H1 (cell line): ENCODE results near the gene CYB5B. TPM values are rescaled to one million over a fixed set of nuclear protein-coding genes. Genes with fewer than 3 reads are reported as not detected.

Experiments used
- CTCF ChIA-PET: fragments of 300-600 bp; sonication (Branson Sonifier 250); formaldehyde crosslinking; loops from one replicate; lab custom pipeline; 2021; ENCODE audit not compliant: partially characterized antibody; lab: Charles Lee
- POLR2A ChIA-PET: fragments of 300-600 bp; sonication (Branson Sonifier 250); formaldehyde crosslinking; loops from one replicate; lab custom pipeline; 2021; ENCODE audit warnings: inconsistent platforms; ENCODE audit not compliant: partially characterized antibody; lab: Charles Lee
- DNase-seq, 2 experiments: peaks; one replicate each; pipeline versions ENCODE4 v3.0.0 to v3.0.0-alpha.2; 2010 to 2022; ENCODE audit warnings: low spot score in 2 of 2, low read depth in 1 of 2, mixed read lengths in 1 of 2
- FAIRE-seq: peaks from 2 replicates; lab custom pipeline; 2011; peaks lifted over from hg19 to GRCh38; lab: Jason Lieb, UNC
- H2AFZ ChIP-seq: 2 replicates; pipeline ENCODE4 v1.8.1; 2012; ENCODE audit warnings: low read length, inconsistent platforms
- H2AK5ac ChIP-seq: 2 replicates; pipeline ENCODE4 v1.6.1; 2013; ENCODE audit warnings: low read depth, low read length
- H2BK120ac ChIP-seq: replicated peaks from 2 replicates; pipeline ENCODE3; 2013; ENCODE audit warnings: low read depth, low read length, inconsistent platforms
- H2BK12ac ChIP-seq: 2 replicates; pipeline ENCODE4 v1.6.1; 2013; ENCODE audit warnings: low read depth, low read length
- H2BK15ac ChIP-seq: 2 replicates; pipeline ENCODE4 v1.6.1; 2013; ENCODE audit warnings: low read length
- H2BK20ac ChIP-seq: 2 replicates; pipeline ENCODE4 v1.6.1; 2013; ENCODE audit warnings: low read length
- H2BK5ac ChIP-seq: 2 replicates; pipeline ENCODE4 v1.6.1; 2013; ENCODE audit warnings: low read depth, low read length
- H3K14ac ChIP-seq: 2 replicates; pipeline ENCODE4 v1.6.1; 2013; ENCODE audit warnings: inconsistent platforms; ENCODE audit not compliant: insufficient read length
- H3K18ac ChIP-seq: 2 replicates; pipeline ENCODE4 v1.6.1; 2013; ENCODE audit warnings: low read length; ENCODE audit errors: extremely low read depth
- H3K23ac ChIP-seq: 2 replicates; pipeline ENCODE4 v1.6.1; 2013; ENCODE audit warnings: inconsistent platforms; ENCODE audit not compliant: insufficient read length
- H3K23me2 ChIP-seq: 2 replicates; pipeline ENCODE4 v1.6.1; 2013; ENCODE audit warnings: low read depth, low read length
- H3K27ac ChIP-seq: 2 replicates; pipeline ENCODE4 v1.6.1; 2011; ENCODE audit warnings: low read depth, low read length, inconsistent platforms
- H3K27me3 ChIP-seq, 4 experiments: replicated peaks in 1 of 4; 1 replicate in 1 of 4; 2 replicates in 3 of 4; pipeline versions ENCODE4 v1.6.1 to v1.8.1; 2011 to 2013; ENCODE audit warnings: low read length in 3 of 4, mild to moderate bottlenecking in 3 of 4, inconsistent platforms in 2 of 4, mixed read lengths in 2 of 4, moderate library complexity in 1 of 4; ENCODE audit not compliant: control insufficient read depth in 3 of 4, insufficient read depth in 3 of 4; ENCODE audit errors: extremely low read depth in 1 of 4
- H3K36me3 ChIP-seq, 4 experiments: 2 replicates each; pipeline versions ENCODE4 v1.6.1 to v1.8.1; 2011 to 2013; ENCODE audit warnings: mild to moderate bottlenecking in 4 of 4, low read length in 3 of 4, moderate library complexity in 2 of 4, control low read depth in 1 of 4, inconsistent platforms in 1 of 4; ENCODE audit not compliant: insufficient read depth in 4 of 4, control insufficient read depth in 2 of 4
- H3K4ac ChIP-seq: replicated peaks from 2 replicates; pipeline ENCODE3; 2013; ENCODE audit warnings: low read length, low read depth, mixed read lengths, inconsistent platforms; ENCODE audit not compliant: insufficient read length
- H3K4me1 ChIP-seq, 4 experiments: replicated peaks in 1 of 4; 1 replicate in 1 of 4; 2 replicates in 3 of 4; pipeline versions ENCODE4 v1.6.1 to v1.8.1; 2011 to 2013; ENCODE audit warnings: low read length in 3 of 4, inconsistent platforms in 2 of 4, mixed read lengths in 1 of 4; ENCODE audit not compliant: insufficient read depth in 4 of 4, control insufficient read depth in 3 of 4
- H3K4me2 ChIP-seq, 2 experiments: 2 replicates each; pipeline versions ENCODE4 v1.6.1 to v1.8.1; 2011 to 2013; ENCODE audit warnings: low read depth in 2 of 2, low read length in 2 of 2, control low read depth in 1 of 2, inconsistent platforms in 1 of 2, mild to moderate bottlenecking in 1 of 2; ENCODE audit not compliant: insufficient read depth in 1 of 2
- H3K4me3 ChIP-seq, 4 experiments: fragments of 200-600, 300-600 bp in 1 of 4; sonication (generic), shearing (Covaris generic), sonication (Bioruptor Twin) in 1 of 4; 2 replicates each; pipeline versions ENCODE4 v1.5.1 to v1.8.1; 2011 to 2016; ENCODE audit warnings: low read length in 4 of 4, low read depth in 3 of 4, control low read depth in 2 of 4, inconsistent platforms in 2 of 4, mild to moderate bottlenecking in 2 of 4, mixed read lengths in 1 of 4, moderate library complexity in 1 of 4; ENCODE audit not compliant: insufficient read depth in 2 of 4; ENCODE audit errors: extremely low read depth in 1 of 4
- H3K56ac ChIP-seq: replicated peaks from 2 replicates; pipeline ENCODE3; 2013; ENCODE audit warnings: low read depth, mild to moderate bottlenecking, mixed read lengths, low read length, inconsistent platforms; ENCODE audit not compliant: insufficient read length
- H3K79me1 ChIP-seq: 2 replicates; pipeline ENCODE4 v1.6.1; 2013; ENCODE audit warnings: low read depth, low read length, control low read depth
- H3K79me2 ChIP-seq, 2 experiments: 2 replicates each; pipeline versions ENCODE4 v1.6.1 to v1.8.1; 2012 to 2013; ENCODE audit warnings: low read length in 2 of 2, mild to moderate bottlenecking in 2 of 2, inconsistent platforms in 1 of 2; ENCODE audit not compliant: insufficient read depth in 2 of 2, control insufficient read depth in 1 of 2
- H3K9ac ChIP-seq, 4 experiments: replicated peaks in 1 of 4; 1 replicate in 1 of 4; 2 replicates in 3 of 4; pipeline versions ENCODE4 v1.6.1 to v1.8.1; 2011 to 2013; ENCODE audit warnings: low read depth in 3 of 4, low read length in 3 of 4, control low read depth in 2 of 4, mild to moderate bottlenecking in 2 of 4, moderate library complexity in 2 of 4, inconsistent platforms in 1 of 4; ENCODE audit errors: extremely low read depth in 1 of 4
- H3K9me3 ChIP-seq, 2 experiments: 2 replicates each; pipeline versions ENCODE4 v1.6.1 to v1.8.1; 2012 to 2013; ENCODE audit warnings: mild to moderate bottlenecking in 2 of 2, moderate library complexity in 2 of 2, control low read depth in 1 of 2, inconsistent platforms in 1 of 2, low read depth in 1 of 2, low read length in 1 of 2, mixed read lengths in 1 of 2; ENCODE audit not compliant: insufficient read depth in 2 of 2
- H4K20me1 ChIP-seq, 2 experiments: replicated peaks in 1 of 2; 2 replicates each; pipeline versions ENCODE3 to v1.8.1; 2011 to 2013; ENCODE audit warnings: inconsistent platforms in 2 of 2, low read length in 2 of 2, mild to moderate bottlenecking in 1 of 2; ENCODE audit not compliant: insufficient read depth in 2 of 2, control insufficient read depth in 1 of 2
- H4K5ac ChIP-seq: 2 replicates; pipeline ENCODE4 v1.6.1; 2013; ENCODE audit warnings: low read length, low read depth, mixed read lengths, inconsistent platforms; ENCODE audit not compliant: insufficient read length
- H4K8ac ChIP-seq: 2 replicates; pipeline ENCODE4 v1.8.0; 2013; ENCODE audit warnings: mild to moderate bottlenecking, moderate library complexity, low read length, inconsistent platforms; ENCODE audit not compliant: insufficient read depth; ENCODE audit errors: extremely low read depth
- H4K91ac ChIP-seq: replicated peaks from 2 replicates; pipeline ENCODE3; 2013; ENCODE audit warnings: low read length, mixed read lengths, inconsistent platforms; ENCODE audit not compliant: insufficient read length
- RAD21 ChIP-seq, 2 experiments: IDR thresholded peaks in 1 of 2; conservative IDR thresholded peaks in 1 of 2; 2 replicates each; pipeline ENCODE4 v1.6.1; 2011; ENCODE audit warnings: low read depth in 2 of 2, low read length in 2 of 2, improper control_type of control experiment in 1 of 2, inconsistent platforms in 1 of 2, mild to moderate bottlenecking in 1 of 2, moderate library complexity in 1 of 2
- RNF2 ChIP-seq: fragments of 200-900, 300-1000 bp; sonication (generic); IDR thresholded peaks from 2 replicates; pipeline ENCODE4 v1.7.1; 2016; ENCODE audit warnings: borderline replicate concordance, low read depth, mild to moderate bottlenecking, antibody characterized with exemption, low read length; ENCODE audit not compliant: poor library complexity, severe bottlenecking; ENCODE audit errors: missing control alignments
- WGBS, 2 experiments: shearing (Covaris generic) in 1 of 2; methylation state at CpG; one replicate each; pipeline versions ENCODE4 v1.1.6 to v1.1.7; 2013 to 2015; ENCODE audit warnings: low lambda C conversion rate in 2 of 2, mixed read lengths in 2 of 2, inconsistent platforms in 1 of 2, low coverage in 1 of 2, missing lambda C conversion rate in 1 of 2; ENCODE audit not compliant: insufficient replicate concordance in 2 of 2, insufficient coverage in 1 of 2, insufficient read length in 1 of 2; ENCODE audit errors: extremely low coverage in 1 of 2, missing lambda C conversion rate in 1 of 2; 5-methylcytosine and 5-hydroxymethylcytosine counted together
- polyA plus RNA-seq, 7 experiments: library from polyadenylated mRNA; depleted of rRNA in 3 of 7; stranded (reverse) in 5 of 7; unstranded in 2 of 7; fragments of >200 nt in 5 of 7; fragments of 200-250 nt in 2 of 7; gene quantifications; 1 replicate in 5 of 7; 2 replicates in 1 of 7; 4 replicates in 1 of 7; pipeline versions ENCODE4 v1.2.1 to v1.2.3, GENCODE V29; 2011 to 2013; ENCODE audit warnings: missing spikeins in 2 of 7, mixed read lengths in 2 of 7
- total RNA-seq: library from RNA; stranded (reverse); fragmentation: NEBNext Ultra II Directional; extraction: Animal tissue kit (Norgen Biotek cat#: 25700); gene quantifications from 2 replicates; pipeline ENCODE4 v1.2.1, GENCODE V29; 2021

CYB5B gene
- total and polyA plus RNA-seq, 2 of the 8 experiments (the other 6 are each of a cell fraction or from before 2014, with no cell fraction given), result 108 to 127 TPM

DNA sequence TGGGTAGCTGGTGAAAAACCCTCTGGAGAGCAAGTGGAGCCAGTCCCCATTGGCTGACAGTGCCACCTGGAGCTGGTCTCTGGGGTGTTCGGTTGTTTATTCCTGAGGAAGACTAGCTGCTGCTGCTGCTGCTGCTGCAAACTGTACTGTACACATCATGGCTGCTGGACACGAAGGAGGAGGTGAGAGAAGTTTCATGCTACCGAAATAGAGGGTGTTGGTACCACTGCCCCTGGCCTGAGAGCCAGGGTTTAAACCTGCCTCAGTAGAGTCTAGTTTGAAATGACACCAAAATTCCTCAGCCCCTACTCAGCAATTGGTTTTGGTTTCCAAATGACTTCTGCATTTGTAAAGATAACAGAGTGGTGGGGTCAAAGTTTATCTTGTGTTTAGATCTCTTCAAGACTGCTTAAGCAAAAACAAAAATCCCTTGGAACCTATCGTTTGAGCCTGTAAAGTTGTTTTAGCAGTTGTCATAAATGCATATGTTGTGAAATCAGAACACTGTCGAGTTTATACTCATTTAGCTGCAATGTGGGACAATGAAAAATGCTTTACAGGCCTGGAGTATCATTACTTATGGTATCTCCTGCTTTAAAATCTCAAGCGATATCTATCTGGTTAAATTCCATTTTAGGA lies 40.8 kb downstream of the CYB5B start:
- H2BK120ac ChIP-seq, result no peak overlapping the region
- H3K4me3 ChIP-seq, result no peak overlapping the region
- no peak overlapping the region for H2BK15ac ChIP-seq
- no peak overlapping the region for H3K4me2 ChIP-seq
- 90% methylated on average over 6 of the region's 6 CpGs; no CpG with 5 or more reads in 1 of the 2 experiments for WGBS, 2 experiments
- no peak overlapping the region for H2AFZ ChIP-seq
- TF ChIP-seq RNF2 (no peak), RAD21 (IDR thresholded peaks at IDR 0.05 in 1 of 2, conservative IDR thresholded peaks at IDR 0.05 in 1 of 2; ENCODE audit: low read depth in 2 of 2, low read length in 2 of 2) (peak in 1 of 2 experiments; percentile 19; a peak in 1 of 4 replicates)
- TF ChIP-seq, all 59 proteins: peak for 1
- ChIA-PET POLR2A (interaction anchor here (0.7 kb wide), 1 partner anchor 11 kb away, joined by 3 read pairs; no protein-coding TSS in a partner anchor), CTCF (interaction anchor here (1.1 to 1.3 kb wide), 2 partner anchors 55 to 69 kb away, joined by 3 to 4 read pairs; no protein-coding TSS in a partner anchor)
- Histone ChIP-seq H3K4ac (no peak overlapping the region), H3K56ac (no peak overlapping the region), H3K23me2 (no peaks in the 10 kb centered on the region), H3K18ac (no peak overlapping the region), H3K4me1 (no peaks in the 10 kb centered on the region), H2AK5ac (no peak overlapping the region), H3K14ac (no peak overlapping the region), H3K79me1 (no peaks in the 10 kb centered on the region), H3K9me3 (no peaks in the 10 kb centered on the region), H3K23ac (no peak overlapping the region), H4K8ac (no peak overlapping the region), H3K27me3 (no peaks in the 10 kb centered on the region), H2BK20ac (no peak overlapping the region), H3K27ac (no peak overlapping the region), H2BK5ac (no peak overlapping the region), H2BK12ac (no peak overlapping the region), H3K9ac (no peak overlapping the region), H4K20me1 (no peaks in the 10 kb centered on the region), H3K36me3 (peaks cover 0 to 5% (median 0%) of the 10 kb centered on the region in 4 experiments; a peak in 2 of 8 replicates), H4K91ac (no peak overlapping the region), H4K5ac (no peak overlapping the region), H3K79me2 (no peaks in the 10 kb centered on the region)
- FAIRE-seq, result no peak
- DNase-seq, result no peak
